KG1 (cell line): ENCODE measurements around the gene INO80D.
"Not testable (repeated sequence)": the region's sequence is repeated elsewhere in the genome, so short reads cannot be mapped to it uniquely, and the experiment has no call there.

Source experiments
- DNase-seq: peaks from one replicate; lab custom pipeline; 2025; lab: John Stamatoyannopoulos, UW

The INO80D gene

DNA sequence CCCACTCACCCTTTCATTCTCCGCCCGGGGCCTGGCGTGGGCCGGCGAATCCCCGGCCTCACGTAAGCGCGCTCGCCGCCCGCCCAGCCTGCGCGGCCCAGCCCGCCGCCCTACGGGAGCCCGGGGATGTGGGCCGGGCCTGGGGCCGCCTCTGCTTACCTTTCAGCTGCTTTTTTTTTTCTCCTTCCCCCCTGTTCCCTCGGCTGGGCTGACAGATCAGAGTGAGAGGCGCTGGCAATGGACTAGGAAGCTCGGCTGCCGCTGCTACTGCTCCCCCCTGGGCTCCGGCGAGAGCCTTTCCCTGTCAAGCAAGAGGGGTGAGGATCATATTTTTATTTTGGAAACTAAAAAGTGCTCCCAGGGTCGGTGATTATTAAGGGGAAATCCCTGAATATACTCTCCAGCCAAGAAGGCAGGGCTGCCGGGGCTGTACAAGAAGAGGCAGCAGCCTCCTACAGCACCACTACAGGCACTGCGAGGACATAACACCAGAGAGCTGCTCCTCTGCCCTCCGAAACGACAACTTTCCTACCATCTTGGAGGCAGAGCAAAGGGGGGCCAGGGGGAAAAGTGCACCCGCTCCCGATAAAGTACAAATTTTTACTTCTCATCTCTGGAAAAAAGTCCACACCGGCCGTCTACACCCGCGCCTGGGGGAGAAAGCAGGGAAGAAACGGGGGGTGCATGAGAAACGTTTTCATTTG, at the start of gene INO80D:
TSS of gene INO80D (minus strand) at position 433 of the 704 bp plus-strand sequence. CDS start 23,158 bp downstream, outside the sequence.
- peak; percentile 78 for DNase-seq

- no peak for DNase-seq
These were observed 41.7 kb upstream of the INO80D start for GRCh38 chr2:206127656-206128055.

DNA sequence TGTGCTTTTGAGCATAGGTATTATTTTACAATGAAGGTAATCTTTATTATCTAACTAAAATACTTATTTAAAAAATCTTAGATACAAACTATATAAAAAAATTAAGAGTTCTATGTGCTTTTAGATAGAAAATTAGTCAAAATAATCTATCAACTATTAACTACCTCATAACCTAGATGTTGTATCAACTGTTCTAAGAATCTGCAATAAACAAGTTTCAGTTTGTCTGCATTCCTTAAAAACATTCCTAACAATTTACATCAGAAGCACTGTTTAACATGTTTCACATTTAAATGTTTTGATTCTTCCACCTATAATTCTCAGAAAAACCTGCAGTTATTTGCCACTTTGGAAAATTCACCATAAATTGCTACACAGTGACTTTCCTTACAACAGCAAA, 39.9 kb upstream of the INO80D start:
- no peak for DNase-seq

DNA sequence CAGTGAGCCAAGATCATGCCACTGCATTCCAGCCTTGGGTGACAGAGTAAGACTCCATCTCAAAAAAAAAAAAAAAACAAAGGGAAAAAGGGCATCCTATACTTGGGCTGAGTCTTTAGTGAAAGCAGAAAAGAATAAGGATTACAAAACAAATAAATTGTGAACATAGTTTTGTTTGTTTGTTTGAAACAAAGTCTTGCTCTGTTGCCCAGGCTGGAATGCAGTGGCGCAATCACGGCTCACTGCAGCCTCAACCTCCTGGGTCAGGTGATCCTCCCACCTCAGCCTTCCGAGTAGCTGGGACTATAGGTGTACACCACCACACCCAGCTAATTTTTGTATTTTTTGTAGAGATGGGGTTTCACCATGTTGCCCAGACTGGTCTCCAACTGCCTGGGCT, 36.6 kb upstream of the INO80D start:
- DNase-seq, result not testable (repeated sequence)

DNA sequence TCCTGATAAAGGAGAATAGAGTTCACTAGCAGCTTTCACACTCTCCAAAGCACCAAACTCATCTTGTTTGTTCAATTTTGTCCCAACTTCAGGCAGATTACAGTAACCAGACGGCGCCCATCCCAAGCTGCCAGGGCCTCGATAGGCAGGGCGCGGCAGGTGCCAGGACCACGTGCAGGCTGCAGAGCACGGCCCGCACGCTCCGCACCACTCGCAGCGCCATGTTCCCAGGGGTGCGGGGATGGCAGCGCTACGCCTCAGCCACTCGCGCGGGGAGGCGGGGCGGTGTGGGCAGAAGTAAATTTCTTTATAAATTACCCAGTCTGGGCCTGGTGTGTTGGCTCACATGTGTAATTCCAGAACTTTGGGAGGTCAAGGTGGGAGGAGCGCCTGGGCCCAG, 30.3 kb upstream of the INO80D start:
- DNase-seq, result no peak

DNA sequence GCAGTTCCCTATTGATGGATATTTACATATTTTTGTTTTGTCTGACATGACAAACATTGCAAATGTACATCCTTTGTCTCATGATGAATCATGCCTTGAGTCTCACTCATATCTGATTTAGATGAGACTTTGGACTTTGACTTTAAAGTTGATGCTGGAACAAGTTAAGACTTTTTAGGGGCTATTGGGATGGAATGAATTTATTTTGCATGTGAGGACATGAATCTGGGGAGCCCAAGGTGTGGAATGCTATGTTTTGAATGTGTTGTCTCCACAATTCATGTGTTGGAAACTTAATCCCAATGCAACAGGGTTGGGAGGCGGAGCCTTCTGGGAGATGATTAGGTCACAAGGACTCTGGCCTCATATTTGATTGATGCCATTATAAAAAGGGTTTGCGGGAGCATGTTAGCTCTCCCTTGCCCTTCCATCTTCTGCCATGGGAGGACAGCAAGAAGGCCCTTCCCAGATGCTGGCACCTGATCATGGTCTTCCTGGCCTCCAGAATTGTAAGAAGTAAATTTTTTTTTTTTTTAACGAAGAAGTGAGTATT, 29.1 kb upstream of the INO80D start:
- DNase-seq, result no peak

DNA sequence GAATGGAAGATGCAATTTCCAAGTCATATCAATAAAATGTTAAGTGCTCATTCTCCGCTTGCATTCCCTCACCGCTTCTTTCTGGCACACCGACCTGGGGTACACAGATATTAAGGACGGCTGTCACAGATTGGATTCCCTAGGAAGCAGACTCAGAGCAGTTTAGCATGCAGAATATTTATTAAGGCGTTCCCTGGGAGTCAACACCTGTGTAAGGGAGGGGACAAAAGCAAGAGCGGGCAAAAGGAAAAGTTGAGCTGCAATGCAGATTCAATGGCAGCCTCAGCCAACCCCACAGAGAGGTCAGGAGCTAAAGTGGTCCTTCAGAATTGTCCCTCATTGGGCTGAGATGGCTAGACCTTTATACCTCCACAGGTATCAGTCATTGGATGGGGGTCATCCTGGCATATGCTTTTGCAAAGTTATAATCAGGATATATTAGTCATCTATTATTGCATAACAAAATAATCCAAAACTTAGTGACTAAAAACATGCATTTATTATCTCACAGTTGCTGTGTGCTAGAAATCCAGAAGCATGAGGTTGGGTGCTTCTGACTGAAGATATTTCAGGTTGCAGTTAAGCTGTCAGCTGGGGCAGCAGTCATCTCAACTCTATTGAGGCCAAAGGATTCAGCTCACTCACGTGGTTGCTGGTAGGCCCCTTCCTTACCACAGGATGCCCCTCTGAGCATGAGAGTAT, 27.0 kb upstream of the INO80D start:
- DNase-seq, result no peak

GRCh38 chr2:206112108-206112507, 26.1 kb upstream of the INO80D start:
- DNase-seq, result no peak

DNA sequence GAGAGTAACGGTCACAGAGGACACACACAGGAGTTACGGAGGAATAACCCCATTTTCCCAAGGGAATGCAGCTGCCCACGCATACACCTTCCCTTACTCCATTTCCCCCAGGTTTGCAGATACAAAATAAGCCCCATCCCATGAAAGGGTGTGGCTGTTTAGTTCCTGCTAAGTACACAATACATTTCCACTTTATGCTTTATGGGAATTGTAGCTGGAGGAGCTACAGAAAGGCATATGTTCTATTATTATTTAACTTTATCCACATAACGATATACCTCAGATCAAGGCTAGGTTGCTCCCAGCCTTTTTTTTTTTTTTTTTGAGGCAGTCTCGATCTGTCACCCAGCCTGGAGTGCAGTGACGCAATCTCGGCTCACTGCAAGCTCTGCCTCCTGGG, 22.7 kb upstream of the INO80D start:
- no peak for DNase-seq

- DNase-seq, result no peak
These were observed 19.6 kb upstream of the INO80D start for GRCh38 chr2:206105541-206105940.

DNA sequence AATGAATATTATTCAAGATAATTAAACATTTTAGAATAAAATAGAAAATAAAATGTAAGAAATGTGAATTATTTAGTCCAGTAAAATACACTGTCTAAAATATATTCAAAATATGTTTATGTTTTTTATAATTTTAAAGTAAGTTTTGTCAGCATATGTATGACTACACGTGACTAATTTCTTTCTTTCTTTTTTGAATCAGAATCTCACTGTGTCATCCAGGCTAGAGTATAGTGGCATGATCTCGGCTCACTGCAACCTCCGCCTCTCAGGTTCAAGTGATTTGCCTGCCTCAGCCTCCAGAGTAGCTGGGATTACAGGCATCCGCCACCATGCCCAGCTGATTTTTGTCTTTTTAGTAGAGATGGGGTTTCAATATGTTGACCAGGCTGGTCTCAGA, 19.1 kb upstream of the INO80D start:
- DNase-seq, result no peak

- DNase-seq, result not testable (repeated sequence)
These were observed 12.9 kb upstream of the INO80D start for GRCh38 chr2:206098872-206099271.

DNA sequence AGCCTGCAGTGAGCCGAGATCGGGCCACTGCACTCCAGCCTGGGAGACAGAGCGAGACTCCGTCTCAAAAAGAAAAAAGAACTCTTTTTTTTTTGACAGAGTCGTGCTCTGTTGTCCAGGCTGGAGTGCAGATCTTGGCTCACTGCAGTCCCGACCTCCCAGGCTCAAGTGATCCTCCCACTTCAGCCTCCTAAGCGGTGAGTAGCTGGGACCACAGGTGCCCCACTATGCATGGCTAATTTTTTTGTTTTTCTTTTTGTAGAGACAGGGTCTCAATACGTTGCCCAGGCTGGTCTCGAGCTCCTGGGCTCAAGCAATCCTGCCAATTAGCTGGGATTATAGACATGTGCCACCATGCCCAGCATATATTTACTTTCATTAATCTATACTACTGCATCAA, 12.5 kb upstream of the INO80D start:
- DNase-seq, result no peak

DNA sequence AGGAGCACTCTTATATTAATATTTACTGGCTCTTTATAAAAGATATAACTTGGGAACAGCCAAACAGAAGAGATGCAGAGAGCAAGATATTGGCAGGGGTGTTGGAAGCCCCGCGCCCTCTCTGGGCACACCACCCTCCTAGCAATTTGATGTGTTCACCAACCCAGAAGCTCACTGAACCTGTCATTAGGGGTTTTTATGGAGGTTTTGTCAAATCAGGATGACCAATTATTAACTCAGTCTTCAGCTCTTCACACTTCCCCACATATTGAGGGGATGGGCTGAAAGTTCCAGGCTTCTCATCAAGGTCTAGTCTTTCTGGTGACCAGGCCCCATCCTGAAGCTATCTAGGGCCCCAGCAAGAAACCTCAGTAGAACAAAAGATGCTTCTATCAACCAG, 10.9 kb upstream of the INO80D start:
- no peak for DNase-seq

- DNase-seq, result peak; percentile 78
These were observed 9.8 kb upstream of the INO80D start for GRCh38 chr2:206095536-206096332.

GRCh38 chr2:206092297-206092696, 6.3 kb upstream of the INO80D start:
- DNase-seq, result no peak

DNA sequence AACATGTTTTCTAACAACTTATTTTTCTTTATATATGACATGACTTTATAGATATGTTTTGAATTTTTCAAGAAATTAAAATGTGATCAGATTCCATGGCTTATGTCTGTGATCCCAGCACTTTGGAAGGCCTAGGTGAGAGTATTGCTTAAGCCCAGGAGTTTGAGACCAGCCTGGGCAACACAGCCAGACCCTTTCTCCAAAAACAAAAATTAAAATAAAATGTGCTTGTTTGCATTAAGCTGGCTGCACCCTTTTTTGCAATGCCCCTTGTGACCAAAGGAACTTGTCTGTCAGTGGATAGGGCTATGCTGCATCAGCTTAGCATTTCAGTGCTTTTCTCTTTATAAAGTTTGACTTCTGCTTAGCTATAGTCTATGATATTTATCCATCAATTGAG, 2.3 kb upstream of the INO80D start:
- no peak for DNase-seq

DNA sequence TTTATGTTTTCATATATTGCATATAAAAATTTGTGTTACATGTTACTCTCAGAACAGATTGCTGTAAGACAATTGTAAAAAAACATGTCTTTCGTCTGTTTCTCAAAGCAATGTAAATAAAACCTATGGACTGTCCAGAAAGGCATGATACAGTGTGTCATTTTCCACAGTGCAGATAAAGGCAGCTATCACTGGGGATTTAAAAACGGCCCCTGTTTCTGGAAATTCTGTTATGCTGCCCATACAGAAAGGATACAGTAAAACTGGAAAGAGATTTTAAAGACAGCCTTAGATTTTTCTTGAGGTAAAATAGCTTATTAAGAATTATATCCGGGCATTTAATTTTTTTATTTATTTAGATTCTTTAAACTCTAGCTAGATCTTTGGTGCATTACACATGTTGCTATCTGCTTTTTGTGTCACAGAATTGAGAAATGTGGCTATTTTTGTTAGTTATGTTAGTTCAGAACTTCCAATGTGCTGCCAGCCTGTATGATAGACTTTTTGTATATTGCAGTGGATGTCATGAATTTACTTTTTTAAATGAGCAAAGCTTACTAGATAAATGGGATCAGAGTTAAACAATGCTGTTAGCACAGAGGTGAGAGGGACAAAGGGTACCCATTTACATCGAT, 859 bp upstream of the INO80D start:
- no peak for DNase-seq

DNA sequence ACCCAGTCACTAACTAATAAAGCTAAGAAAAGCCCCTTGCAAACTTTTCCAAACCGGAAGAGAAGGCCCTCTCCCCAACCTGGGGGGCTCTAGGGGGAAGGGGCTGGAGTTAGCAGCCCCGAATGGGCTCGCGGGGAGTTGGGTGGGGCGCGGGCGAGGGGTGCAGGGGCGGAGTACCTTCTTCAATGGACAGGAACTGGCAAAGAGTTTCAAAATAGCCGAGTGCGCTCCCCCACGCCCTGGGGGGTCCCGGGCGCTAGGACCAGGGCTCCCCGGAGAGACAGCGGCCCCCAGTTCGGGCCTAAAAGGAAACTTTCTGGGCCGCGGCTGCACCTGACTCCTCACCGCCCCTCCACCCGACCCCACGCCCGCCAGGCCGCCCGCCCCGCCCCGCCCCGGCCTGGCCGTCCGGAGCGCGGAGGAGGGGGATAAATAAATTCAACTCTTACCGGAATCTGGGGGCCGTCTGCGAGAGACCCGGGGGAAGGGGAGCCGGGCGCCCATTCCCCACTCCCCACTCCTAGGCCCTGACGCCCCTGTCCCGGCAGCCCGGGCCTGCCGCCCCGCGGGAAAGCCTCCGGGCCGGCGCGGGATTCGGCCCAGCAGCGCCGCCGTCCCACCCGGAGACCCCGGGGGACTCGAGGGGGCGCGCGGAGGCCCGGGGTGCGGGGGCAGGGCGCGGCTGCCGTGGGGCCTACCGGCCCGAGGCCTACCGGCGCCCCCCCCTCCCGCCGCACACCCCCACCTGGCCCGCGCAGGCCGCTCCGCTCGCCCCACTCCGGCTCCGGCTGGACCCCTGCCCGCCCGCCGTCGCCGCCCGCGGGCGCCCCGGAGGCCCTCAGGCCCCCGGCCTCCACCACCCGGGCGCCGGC, 868 bp downstream of the INO80D start:
- DNase-seq, result no peak

GRCh38 chr2:206084439-206084869, 1.5 kb downstream of the INO80D start:
- DNase-seq, result no peak
